GM12878 (cell line): ENCODE data around the gene CFAP74. TPM values are rescaled to one million over a fixed set of nuclear protein-coding genes. Genes with fewer than 3 reads are reported as not detected.

Experiments
- ATF7 ChIP-seq: fragments of 450-650 bp; IDR thresholded peaks from 2 replicates; pipeline ENCODE4 v1.6.1; 2016; ENCODE audit warnings: low read depth, mild to moderate bottlenecking
- CHD4 ChIP-seq: fragments of 200-600 bp; sonication (generic); IDR thresholded peaks from 2 replicates; pipeline ENCODE4 v1.6.1; 2016; ENCODE audit warnings: mild to moderate bottlenecking
- CREB1 ChIP-seq: IDR thresholded peaks from 2 replicates; pipeline ENCODE4 v1.6.1; 2012; ENCODE audit warnings: low read depth, mild to moderate bottlenecking, inconsistent platforms
- FOXK2 ChIP-seq: fragments of 450-650 bp; IDR thresholded peaks from 2 replicates; pipeline ENCODE4 v1.6.1; 2017; ENCODE audit warnings: mild to moderate bottlenecking, moderate library complexity
- MEF2A ChIP-seq: IDR thresholded peaks from 2 replicates; pipeline ENCODE4 v1.6.1; 2011; ENCODE audit warnings: low read depth, mild to moderate bottlenecking, low read length, moderate library complexity; ENCODE audit not compliant: insufficient read depth
- MYB ChIP-seq: fragments of 150-350 bp; IDR thresholded peaks from 2 replicates; pipeline ENCODE4 v1.6.1; 2014; ENCODE audit warnings: mild to moderate bottlenecking, low read depth, low read length, borderline replicate concordance
- NFYB ChIP-seq: IDR thresholded peaks from 2 replicates; pipeline ENCODE4 v1.6.1; 2011; ENCODE audit warnings: low read depth, mild to moderate bottlenecking, low read length, improper control_type of control experiment, moderate library complexity; ENCODE audit not compliant: insufficient read depth
- RB1 ChIP-seq: fragments of 450-650 bp; formaldehyde crosslinking; IDR thresholded peaks from 2 replicates; pipeline ENCODE4 v1.6.1; 2017; ENCODE audit warnings: mild to moderate bottlenecking, borderline replicate concordance
- RFX5 ChIP-seq: IDR thresholded peaks from 2 replicates; pipeline ENCODE4 v1.6.1; 2011; ENCODE audit warnings: low read depth, low read length, improper control_type of control experiment
- TCF7 ChIP-seq: IDR thresholded peaks from 2 replicates; pipeline ENCODE4 v1.6.1; 2014; ENCODE audit warnings: antibody characterized with exemption, borderline replicate concordance
- YY1 ChIP-seq: IDR thresholded peaks from 2 replicates; pipeline ENCODE4 v1.6.1; 2011; ENCODE audit warnings: low read depth, mild to moderate bottlenecking, low read length
- ZNF622 ChIP-seq: fragments of 450-650 bp; IDR thresholded peaks from 2 replicates; pipeline ENCODE4 v1.6.1; 2017; ENCODE audit warnings: mild to moderate bottlenecking, inconsistent platforms
- polyA plus RNA-seq, 11 experiments: library from polyadenylated mRNA; depleted of rRNA in 4 of 11; unstranded in 6 of 11; stranded (reverse) in 5 of 11; fragments of >200 nt; fragmentation: Nextera tagmentation in 4 of 11; fragmentation: Illumina TruSeq in 1 of 11; extraction: Ambion mirVana in 4 of 11; extraction: Trizol in 1 of 11; gene quantifications; 1 replicate in 1 of 11; 2 replicates in 10 of 11; pipeline versions ENCODE4 v1.2.1 to v1.2.3, GENCODE V29; 2011 to 2016; ENCODE audit warnings: inconsistent platforms in 2 of 11, missing spikeins in 2 of 11, low read depth in 1 of 11
- total RNA-seq, 4 experiments: library from RNA; depleted of rRNA in 3 of 4; stranded (reverse); fragments of >200 nt in 3 of 4; fragmentation: Illumina TruSeq in 1 of 4; extraction: Trizol in 1 of 4; gene quantifications; 2 replicates each; pipeline versions ENCODE4 v1.2.1 to v1.2.3, GENCODE V29; 2013 to 2021
- TF ChIP-seq, protein P1 (sequence below): IDR thresholded peaks from 2 replicates; pipeline ENCODE4 v1.6.1; 2011; ENCODE audit warnings: mild to moderate bottlenecking, low read depth, low read length, moderate library complexity; ENCODE audit not compliant: insufficient replicate concordance
- TF ChIP-seq, protein P2 (sequence below): IDR thresholded peaks from 2 replicates; pipeline ENCODE4 v1.6.1; 2012; ENCODE audit warnings: low read length, inconsistent platforms
- TF ChIP-seq, protein P3 (sequence below): fragments of 450-650 bp; IDR thresholded peaks from 2 replicates; pipeline ENCODE4 v1.6.1; 2018; ENCODE audit warnings: mild to moderate bottlenecking, low read depth, moderate library complexity; ENCODE audit not compliant: partially characterized antibody
- TF ChIP-seq, protein P4 (sequence below): IDR thresholded peaks from 2 replicates; pipeline ENCODE4 v1.6.1; 2011; ENCODE audit warnings: low read depth, low read length, improper control_type of control experiment, borderline replicate concordance
- TF ChIP-seq, protein P5 (sequence below): fragments of 450-650 bp; IDR thresholded peaks from 2 replicates; pipeline ENCODE4 v1.6.1; 2017; ENCODE audit warnings: antibody characterized with exemption, mild to moderate bottlenecking, moderate library complexity

The CFAP74 gene
- total and polyA plus RNA-seq, 10 of the 15 experiments (the other 5 are each of a cell fraction or from before 2014, with no cell fraction given), result 0.01 TPM; not detected in 9

DNA sequence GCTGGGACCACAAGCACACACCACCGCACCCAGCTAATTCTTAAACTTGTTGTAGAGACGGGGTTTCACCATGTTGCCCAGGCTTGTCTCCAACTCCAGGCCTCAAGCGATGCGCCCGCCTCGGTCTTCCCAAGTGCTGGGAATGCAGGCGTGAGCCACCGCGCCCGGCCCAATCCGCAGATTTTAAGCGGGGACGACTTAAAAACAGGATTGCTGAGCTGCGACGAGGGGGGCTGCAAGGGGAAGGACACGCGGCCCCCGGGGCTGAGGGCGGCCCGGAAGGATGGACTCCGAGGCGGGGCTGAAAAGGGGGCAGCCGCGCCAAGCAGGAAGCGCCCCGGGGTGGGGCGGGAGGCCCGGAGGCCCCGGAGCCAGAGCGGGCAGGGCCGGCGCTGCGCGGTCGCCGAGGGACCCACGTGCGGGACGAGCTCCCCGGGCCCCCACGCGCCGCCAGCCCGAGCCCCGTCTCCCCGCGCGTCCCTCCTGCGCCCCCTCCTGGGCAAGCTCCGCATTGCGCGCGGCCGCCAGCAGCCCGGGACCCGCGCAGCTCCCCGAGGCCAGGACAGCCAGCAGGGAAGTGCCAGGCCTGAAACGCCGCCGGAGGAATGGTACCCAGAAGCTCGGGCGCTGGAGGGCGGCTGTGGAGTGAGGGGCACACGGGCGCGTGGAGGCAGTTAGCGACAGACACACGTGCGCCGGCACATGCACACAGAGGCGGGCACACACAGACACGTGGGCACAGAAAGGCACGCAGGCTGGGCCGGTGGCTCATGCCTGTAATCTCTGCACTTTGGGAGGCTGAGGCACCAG is 41.1 kb upstream of the CFAP74 start (continued):
- no peak for TF ChIP-seq MEF2A
- TF ChIP-seq, protein P1, sequence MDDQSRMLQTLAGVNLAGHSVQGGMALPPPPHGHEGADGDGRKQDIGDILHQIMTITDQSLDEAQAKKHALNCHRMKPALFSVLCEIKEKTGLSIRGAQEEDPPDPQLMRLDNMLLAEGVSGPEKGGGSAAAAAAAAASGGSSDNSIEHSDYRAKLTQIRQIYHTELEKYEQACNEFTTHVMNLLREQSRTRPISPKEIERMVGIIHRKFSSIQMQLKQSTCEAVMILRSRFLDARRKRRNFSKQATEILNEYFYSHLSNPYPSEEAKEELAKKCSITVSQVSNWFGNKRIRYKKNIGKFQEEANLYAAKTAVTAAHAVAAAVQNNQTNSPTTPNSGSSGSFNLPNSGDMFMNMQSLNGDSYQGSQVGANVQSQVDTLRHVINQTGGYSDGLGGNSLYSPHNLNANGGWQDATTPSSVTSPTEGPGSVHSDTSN, result no peak
- no peak for TF ChIP-seq NFYB
- no peak for TF ChIP-seq ZNF622
- no peak for TF ChIP-seq TCF7
- TF ChIP-seq, protein P2, sequence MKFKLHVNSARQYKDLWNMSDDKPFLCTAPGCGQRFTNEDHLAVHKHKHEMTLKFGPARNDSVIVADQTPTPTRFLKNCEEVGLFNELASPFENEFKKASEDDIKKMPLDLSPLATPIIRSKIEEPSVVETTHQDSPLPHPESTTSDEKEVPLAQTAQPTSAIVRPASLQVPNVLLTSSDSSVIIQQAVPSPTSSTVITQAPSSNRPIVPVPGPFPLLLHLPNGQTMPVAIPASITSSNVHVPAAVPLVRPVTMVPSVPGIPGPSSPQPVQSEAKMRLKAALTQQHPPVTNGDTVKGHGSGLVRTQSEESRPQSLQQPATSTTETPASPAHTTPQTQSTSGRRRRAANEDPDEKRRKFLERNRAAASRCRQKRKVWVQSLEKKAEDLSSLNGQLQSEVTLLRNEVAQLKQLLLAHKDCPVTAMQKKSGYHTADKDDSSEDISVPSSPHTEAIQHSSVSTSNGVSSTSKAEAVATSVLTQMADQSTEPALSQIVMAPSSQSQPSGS, result no peak
- TF ChIP-seq, protein P3, sequence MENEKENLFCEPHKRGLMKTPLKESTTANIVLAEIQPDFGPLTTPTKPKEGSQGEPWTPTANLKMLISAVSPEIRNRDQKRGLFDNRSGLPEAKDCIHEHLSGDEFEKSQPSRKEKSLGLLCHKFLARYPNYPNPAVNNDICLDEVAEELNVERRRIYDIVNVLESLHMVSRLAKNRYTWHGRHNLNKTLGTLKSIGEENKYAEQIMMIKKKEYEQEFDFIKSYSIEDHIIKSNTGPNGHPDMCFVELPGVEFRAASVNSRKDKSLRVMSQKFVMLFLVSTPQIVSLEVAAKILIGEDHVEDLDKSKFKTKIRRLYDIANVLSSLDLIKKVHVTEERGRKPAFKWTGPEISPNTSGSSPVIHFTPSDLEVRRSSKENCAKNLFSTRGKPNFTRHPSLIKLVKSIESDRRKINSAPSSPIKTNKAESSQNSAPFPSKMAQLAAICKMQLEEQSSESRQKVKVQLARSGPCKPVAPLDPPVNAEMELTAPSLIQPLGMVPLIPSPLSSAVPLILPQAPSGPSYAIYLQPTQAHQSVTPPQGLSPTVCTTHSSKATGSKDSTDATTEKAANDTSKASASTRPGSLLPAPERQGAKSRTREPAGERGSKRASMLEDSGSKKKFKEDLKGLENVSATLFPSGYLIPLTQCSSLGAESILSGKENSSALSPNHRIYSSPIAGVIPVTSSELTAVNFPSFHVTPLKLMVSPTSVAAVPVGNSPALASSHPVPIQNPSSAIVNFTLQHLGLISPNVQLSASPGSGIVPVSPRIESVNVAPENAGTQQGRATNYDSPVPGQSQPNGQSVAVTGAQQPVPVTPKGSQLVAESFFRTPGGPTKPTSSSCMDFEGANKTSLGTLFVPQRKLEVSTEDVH, result no peak
- TF ChIP-seq FOXK2, result no peak
- no peak for TF ChIP-seq RB1
- TF ChIP-seq, protein P4, sequence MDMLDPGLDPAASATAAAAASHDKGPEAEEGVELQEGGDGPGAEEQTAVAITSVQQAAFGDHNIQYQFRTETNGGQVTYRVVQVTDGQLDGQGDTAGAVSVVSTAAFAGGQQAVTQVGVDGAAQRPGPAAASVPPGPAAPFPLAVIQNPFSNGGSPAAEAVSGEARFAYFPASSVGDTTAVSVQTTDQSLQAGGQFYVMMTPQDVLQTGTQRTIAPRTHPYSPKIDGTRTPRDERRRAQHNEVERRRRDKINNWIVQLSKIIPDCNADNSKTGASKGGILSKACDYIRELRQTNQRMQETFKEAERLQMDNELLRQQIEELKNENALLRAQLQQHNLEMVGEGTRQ, result no peak
- TF ChIP-seq MYB, result no peak
- peak; percentile 30; the same call in 1 of the 2 replicates for TF ChIP-seq YY1
- no peak for TF ChIP-seq RFX5
- no peak for TF ChIP-seq CREB1
- no peak for TF ChIP-seq ATF7
- TF ChIP-seq, protein P5, sequence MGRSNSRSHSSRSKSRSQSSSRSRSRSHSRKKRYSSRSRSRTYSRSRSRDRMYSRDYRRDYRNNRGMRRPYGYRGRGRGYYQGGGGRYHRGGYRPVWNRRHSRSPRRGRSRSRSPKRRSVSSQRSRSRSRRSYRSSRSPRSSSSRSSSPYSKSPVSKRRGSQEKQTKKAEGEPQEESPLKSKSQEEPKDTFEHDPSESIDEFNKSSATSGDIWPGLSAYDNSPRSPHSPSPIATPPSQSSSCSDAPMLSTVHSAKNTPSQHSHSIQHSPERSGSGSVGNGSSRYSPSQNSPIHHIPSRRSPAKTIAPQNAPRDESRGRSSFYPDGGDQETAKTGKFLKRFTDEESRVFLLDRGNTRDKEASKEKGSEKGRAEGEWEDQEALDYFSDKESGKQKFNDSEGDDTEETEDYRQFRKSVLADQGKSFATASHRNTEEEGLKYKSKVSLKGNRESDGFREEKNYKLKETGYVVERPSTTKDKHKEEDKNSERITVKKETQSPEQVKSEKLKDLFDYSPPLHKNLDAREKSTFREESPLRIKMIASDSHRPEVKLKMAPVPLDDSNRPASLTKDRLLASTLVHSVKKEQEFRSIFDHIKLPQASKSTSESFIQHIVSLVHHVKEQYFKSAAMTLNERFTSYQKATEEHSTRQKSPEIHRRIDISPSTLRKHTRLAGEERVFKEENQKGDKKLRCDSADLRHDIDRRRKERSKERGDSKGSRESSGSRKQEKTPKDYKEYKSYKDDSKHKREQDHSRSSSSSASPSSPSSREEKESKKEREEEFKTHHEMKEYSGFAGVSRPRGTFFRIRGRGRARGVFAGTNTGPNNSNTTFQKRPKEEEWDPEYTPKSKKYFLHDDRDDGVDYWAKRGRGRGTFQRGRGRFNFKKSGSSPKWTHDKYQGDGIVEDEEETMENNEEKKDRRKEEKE, result no peak
- TF ChIP-seq CHD4, result no peak
